CD4-positive, CD25-positive, alpha-beta regulatory T cell (primary cell): Measurements from ENCODE around the gene HMGCLL1. TPM values are rescaled to one million over a fixed set of nuclear protein-coding genes. Genes with fewer than 3 reads are reported as not detected.

Experiments used
- ATAC-seq, 2 donors: fragments of 150-1000 bp; cut with Tn5 transposase; one replicate each; pipeline ENCODE4 v1.10.0; 2021; ENCODE audit warnings: low read depth in 2 of 2, moderate number of reproducible peaks in 2 of 2, moderate library complexity in 1 of 2
- DNase-seq, 3 donors: peaks; one replicate each; pipeline versions ENCODE4 v3.0.0 to v3.0.0-alpha.2; 2012 to 2022; ENCODE audit warnings: mixed read lengths in 1 of 3
- H3K27ac ChIP-seq: one replicate; pipeline ENCODE4 v1.7.0; 2013; ENCODE audit warnings: mild to moderate bottlenecking, low read length; ENCODE audit not compliant: insufficient read depth, poor library complexity, severe bottlenecking
- H3K27me3 ChIP-seq: one replicate; pipeline ENCODE4 v1.7.0; 2013; ENCODE audit warnings: low read length; ENCODE audit not compliant: control insufficient read depth, insufficient read depth
- H3K36me3 ChIP-seq: one replicate; pipeline ENCODE4 v1.7.0; 2013; ENCODE audit warnings: mild to moderate bottlenecking, low read length, moderate library complexity; ENCODE audit not compliant: control insufficient read depth, insufficient read depth
- H3K4me1 ChIP-seq: 2 replicates; pipeline ENCODE4 v1.7.0; 2013; ENCODE audit warnings: mild to moderate bottlenecking, low read length; ENCODE audit not compliant: insufficient read depth, control insufficient read depth, poor library complexity, severe bottlenecking
- H3K4me3 ChIP-seq: one replicate; pipeline ENCODE4 v1.7.0; 2013; ENCODE audit warnings: low read depth, mild to moderate bottlenecking, low read length, moderate library complexity
- H3K9me3 ChIP-seq, 2 experiments: 1 replicate in 1 of 2; 2 replicates in 1 of 2; pipeline ENCODE4 v1.7.0; 2013; ENCODE audit warnings: low read length in 2 of 2, mild to moderate bottlenecking in 1 of 2, moderate library complexity in 1 of 2; ENCODE audit not compliant: control insufficient read depth in 2 of 2
- H3K27ac Mint-ChIP-seq, 3 donors: one replicate each; pipeline ENCODE4 v1.8.0; 2020 to 2022; ENCODE audit warnings: mild to moderate bottlenecking in 3 of 3, mixed read lengths in 3 of 3, moderate library complexity in 2 of 3
- H3K27me3 Mint-ChIP-seq: one replicate; pipeline ENCODE4 v1.8.0; 2022; ENCODE audit warnings: mild to moderate bottlenecking, mixed read lengths
- H3K36me3 Mint-ChIP-seq: one replicate; pipeline ENCODE4 v1.8.0; 2020; ENCODE audit warnings: mixed read lengths
- H3K4me1 Mint-ChIP-seq, 4 donors: one replicate each; pipeline ENCODE4 v1.8.0; 2020 to 2022; ENCODE audit warnings: mixed read lengths in 4 of 4, mild to moderate bottlenecking in 1 of 4
- H3K4me3 Mint-ChIP-seq, 4 donors: one replicate each; pipeline ENCODE4 v1.8.0; 2020 to 2022; ENCODE audit warnings: mild to moderate bottlenecking in 4 of 4, mixed read lengths in 4 of 4, moderate library complexity in 3 of 4
- H3K9me3 Mint-ChIP-seq, 7 donors: one replicate each; pipeline ENCODE4 v1.8.0; 2020 to 2022; ENCODE audit warnings: mixed read lengths in 7 of 7, mild to moderate bottlenecking in 3 of 7, moderate library complexity in 2 of 7
- polyA plus RNA-seq, 4 donors: library from polyadenylated mRNA; unstranded; fragments of 300-500 nt; fragmentation: Illumina TruSeq; gene quantifications; one replicate each; pipeline ENCODE4 v1.2.3, GENCODE V29; 2021
- total RNA-seq: library from RNA; stranded (reverse); gene quantifications from one replicate; pipeline ENCODE4 v1.2.3, GENCODE V29; 2022

The HMGCLL1 gene
- total RNA-seq: not detected
- polyA plus RNA-seq: not detected

- no peaks in the 10 kb centered on the region for H3K36me3 Mint-ChIP-seq
- no peak within 1 kb of the TSS for H3K4me3 Mint-ChIP-seq
- no peak for ATAC-seq
Observed at GRCh38 chr6:55578537-55579363, at the start of gene HMGCLL1. TSS of gene HMGCLL1 (minus strand) at chr6:55579192. CDS start at chr6:55579055, 137 bp downstream.

GRCh38 chr6:55621993-55622392, 43.0 kb upstream of the HMGCLL1 start:
- ATAC-seq (no peak), DNase-seq (no peak)
- Mint-ChIP-seq H3K27me3 (no peaks in the 10 kb centered on the region), H3K4me1 (no peaks in the 10 kb centered on the region), H3K27ac (no peak overlapping the region), H3K9me3 (peaks cover 0 to 36% (median 7%) of the 10 kb centered on the region in 7 donors), H3K36me3 (no peaks in the 10 kb centered on the region), H3K4me3 (no peak overlapping the region)
- Histone ChIP-seq H3K4me1 (no peaks in the 10 kb centered on the region), H3K27ac (no peak overlapping the region), H3K27me3 (no peaks in the 10 kb centered on the region), H3K36me3 (no peaks in the 10 kb centered on the region), H3K4me3 (no peak overlapping the region), H3K9me3 (peaks cover 0 to 4% of the 10 kb centered on the region in 2 experiments)

More at GRCh38 chr6:55578537-55579363, at the start of gene HMGCLL1:
- Mint-ChIP-seq H3K4me1 (no peaks in the 10 kb centered on the region), H3K9me3 (peaks cover 0 to 16% (median 6%) of the 10 kb centered on the region in 7 donors), H3K27ac (peak within 1 kb of the TSS in 1 of 3 donors; percentile 48), H3K27me3 (no peaks in the 10 kb centered on the region)
- no peak for DNase-seq
- H3K36me3 ChIP-seq: no peaks in the 10 kb centered on the region
- H3K4me3 ChIP-seq: no peak within 1 kb of the TSS
- no peaks in the 10 kb centered on the region for H3K9me3 ChIP-seq
- H3K27ac ChIP-seq: no peak within 1 kb of the TSS
- H3K27me3 ChIP-seq: no peaks in the 10 kb centered on the region
- H3K4me1 ChIP-seq: no peaks in the 10 kb centered on the region

- H3K4me3 ChIP-seq: no peak overlapping the region
- Mint-ChIP-seq H3K36me3 (no peaks in the 10 kb centered on the region), H3K27ac (no peak overlapping the region), H3K4me1 (no peaks in the 10 kb centered on the region), H3K27me3 (no peaks in the 10 kb centered on the region), H3K4me3 (no peak overlapping the region), H3K9me3 (peaks cover 0 to 34% (median 7%) of the 10 kb centered on the region in 7 donors)
- H3K36me3 ChIP-seq: no peaks in the 10 kb centered on the region
- no peaks in the 10 kb centered on the region for H3K27me3 ChIP-seq
- DNase-seq (no peak), ATAC-seq (no peak)
- H3K27ac ChIP-seq: no peak overlapping the region
- H3K9me3 ChIP-seq: peaks cover 0 to 4% of the 10 kb centered on the region in 2 experiments
- no peaks in the 10 kb centered on the region for H3K4me1 ChIP-seq
Observed at GRCh38 chr6:55621244-55621643, 42.3 kb upstream of the HMGCLL1 start.

GRCh38 chr6:55617272-55617671, 38.3 kb upstream of the HMGCLL1 start:
- H3K4me3 ChIP-seq: no peak overlapping the region
- peaks cover 0 to 34% (median 8%) of the 10 kb centered on the region in 7 donors for H3K9me3 Mint-ChIP-seq
- no peak overlapping the region for H3K27ac Mint-ChIP-seq
- H3K27me3 Mint-ChIP-seq: no peaks in the 10 kb centered on the region
- H3K27ac ChIP-seq: no peak overlapping the region
- H3K9me3 ChIP-seq: peaks cover 0 to 2% of the 10 kb centered on the region in 2 experiments
- H3K27me3 ChIP-seq: no peaks in the 10 kb centered on the region
- H3K4me1 Mint-ChIP-seq: no peaks in the 10 kb centered on the region
- H3K36me3 ChIP-seq: no peaks in the 10 kb centered on the region
- H3K4me1 ChIP-seq: no peaks in the 10 kb centered on the region
- no peak overlapping the region for H3K4me3 Mint-ChIP-seq
- ATAC-seq (no peak), DNase-seq (no peak)
- H3K36me3 Mint-ChIP-seq: no peaks in the 10 kb centered on the region

GRCh38 chr6:55604021-55604420, 25.0 kb upstream of the HMGCLL1 start:
- Histone ChIP-seq H3K9me3 (peaks cover 0 to 3% of the 10 kb centered on the region in 2 experiments), H3K4me1 (no peaks in the 10 kb centered on the region), H3K27ac (no peak overlapping the region), H3K36me3 (no peaks in the 10 kb centered on the region), H3K4me3 (no peak overlapping the region), H3K27me3 (no peaks in the 10 kb centered on the region)
- Mint-ChIP-seq H3K36me3 (no peaks in the 10 kb centered on the region), H3K27me3 (no peaks in the 10 kb centered on the region), H3K9me3 (peaks cover 0 to 9% (median 2%) of the 10 kb centered on the region in 7 donors), H3K4me1 (peaks cover 0 to 6% (median 0%) of the 10 kb centered on the region in 4 donors), H3K4me3 (no peak overlapping the region), H3K27ac (no peak overlapping the region)
- ATAC-seq: no peak
- DNase-seq: no peak

- Histone ChIP-seq H3K4me1 (no peaks in the 10 kb centered on the region), H3K36me3 (no peaks in the 10 kb centered on the region), H3K9me3 (no peaks in the 10 kb centered on the region), H3K27ac (no peak overlapping the region), H3K27me3 (no peaks in the 10 kb centered on the region), H3K4me3 (no peak overlapping the region)
- no peaks in the 10 kb centered on the region for H3K27me3 Mint-ChIP-seq
- ATAC-seq (no peak), DNase-seq (no peak)
- no peak overlapping the region for H3K27ac Mint-ChIP-seq
- H3K9me3 Mint-ChIP-seq: peaks cover 0 to 11% (median 1%) of the 10 kb centered on the region in 7 donors
- H3K4me1 Mint-ChIP-seq: no peaks in the 10 kb centered on the region
- no peak overlapping the region for H3K4me3 Mint-ChIP-seq
- H3K36me3 Mint-ChIP-seq: no peaks in the 10 kb centered on the region
Observed at GRCh38 chr6:55601120-55601519, 22.1 kb upstream of the HMGCLL1 start.

GRCh38 chr6:55594442-55594841, 15.4 kb upstream of the HMGCLL1 start:
- H3K27me3 ChIP-seq: no peaks in the 10 kb centered on the region

More at GRCh38 chr6:55594442-55594841, 15.4 kb upstream of the HMGCLL1 start:
- DNase-seq: no peak
- no peaks in the 10 kb centered on the region for H3K27me3 Mint-ChIP-seq
- H3K36me3 ChIP-seq: no peaks in the 10 kb centered on the region
- no peak overlapping the region for H3K4me3 ChIP-seq
- H3K4me3 Mint-ChIP-seq: no peak overlapping the region
- H3K36me3 Mint-ChIP-seq: no peaks in the 10 kb centered on the region
- no peaks in the 10 kb centered on the region for H3K4me1 ChIP-seq
- no peak overlapping the region for H3K27ac ChIP-seq
- ATAC-seq: no peak
- peaks cover 0 to 8% (median 2%) of the 10 kb centered on the region in 7 donors for H3K9me3 Mint-ChIP-seq
- H3K27ac Mint-ChIP-seq: no peak overlapping the region
- no peaks in the 10 kb centered on the region for H3K4me1 Mint-ChIP-seq
- peaks cover 5 to 6% of the 10 kb centered on the region in 2 experiments for H3K9me3 ChIP-seq
